Measurements from ENCODE around the gene INSC. TPM values are rescaled to one million over a fixed set of nuclear protein-coding genes. Genes with fewer than 3 reads are reported as not detected.
A peak's percentile ranks its signal among the peaks of the same experiment; 100 is the strongest.

INSC gene
- total and polyA plus RNA-seq, 9 of the 15 experiments (the other 6 are each of a cell fraction or from before 2014, with no cell fraction given): not detected

DNA sequence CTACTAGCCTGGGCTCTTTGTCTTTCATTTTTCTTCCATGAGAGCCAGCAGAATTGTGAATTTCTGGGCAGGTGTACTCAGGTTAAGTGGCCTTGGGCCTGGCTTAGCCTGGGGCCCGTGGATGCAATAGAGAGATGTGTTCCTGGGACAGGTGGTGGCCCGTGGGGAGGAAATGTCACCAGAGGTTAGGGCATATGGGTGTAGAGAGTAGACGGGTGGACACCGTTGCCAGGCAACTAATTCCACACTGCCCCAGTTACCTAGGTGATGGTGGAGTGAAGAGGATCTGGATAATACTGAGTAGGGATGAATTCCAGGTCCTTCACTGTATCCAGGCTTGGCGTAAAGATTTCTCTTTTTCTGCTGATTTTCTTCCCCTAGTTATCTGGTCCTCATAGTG, 175.0 kb downstream of the INSC start:
- DNase-seq (ENCODE audit: extremely low read depth in 1 of 4, low spot score in 3 of 4) (no peak), ATAC-seq (no peak), FAIRE-seq (no peak)
- POLR2A ChIA-PET: no interaction called here
- H3K27ac ChIP-seq (ENCODE audit: extremely low read depth, low read depth, low read length): no peak overlapping the region
- H3K9me1 ChIP-seq (ENCODE audit: control insufficient read depth, insufficient read depth, low read length): no peaks in the 10 kb centered on the region
- no peaks in the 10 kb centered on the region for H3K27me3 ChIP-seq (ENCODE audit: control insufficient read depth in 2 of 2, insufficient read depth in 2 of 2, low read length in 2 of 2)
- in situ Hi-C loops (cut with MboI) (no loop called here), intact Hi-C loops (cut with micrococcal nuclease) (no loop called here)
- H3K36me3 ChIP-seq (ENCODE audit: control insufficient read depth, insufficient read depth, low read length): no peaks in the 10 kb centered on the region
- no peak for TF ChIP-seq ZNF699 (CRISPR knock-in tag; IDR thresholded peaks at IDR 0.05; ENCODE audit: insufficient replicate concordance)
- TF ChIP-seq RBBP5 (IDR thresholded peaks at IDR 0.05; ENCODE audit: borderline replicate concordance, insufficient read depth, low read length, poor library complexity, severe bottlenecking): no peak
- TF ChIP-seq SNRNP70 (optimal IDR thresholded peaks at IDR 0.05; ENCODE audit: low read depth, low read length): no peak
- peak; percentile 34; the same call in 1 of the 2 replicates for TF ChIP-seq RFX1 (IDR thresholded peaks at IDR 0.05)
- no peak for TF ChIP-seq RUNX1 (IDR thresholded peaks at IDR 0.05; ENCODE audit: low read depth)
- no peak for TF ChIP-seq ZKSCAN8 (CRISPR knock-in tag; IDR thresholded peaks at IDR 0.05)
- no peak overlapping the region for H3K4me2 ChIP-seq (ENCODE audit: insufficient read depth, low read length)
- no peaks in the 10 kb centered on the region for H3K9me3 ChIP-seq (replicated peaks; ENCODE audit: control insufficient read depth, insufficient read depth, low read depth, low read length)
- no peaks in the 10 kb centered on the region for H4K20me1 ChIP-seq (replicated peaks; ENCODE audit: control insufficient read depth, insufficient read depth, low read length)
- H3K4me1 ChIP-seq (replicated peaks in 1 of 2; ENCODE audit: control insufficient read depth in 2 of 2, insufficient read depth in 2 of 2, low read length in 2 of 2): no peaks in the 10 kb centered on the region
- H3K9ac ChIP-seq (ENCODE audit: insufficient read depth in 1 of 2, low read depth in 2 of 2, low read length in 2 of 2): no peak overlapping the region
- H3K4me3 ChIP-seq: no peak overlapping the region
- CTCF ChIA-PET (ENCODE audit: low intra/inter-chr PET ratio): no interaction called here
- H2AFZ ChIP-seq (ENCODE audit: low read depth, low read length): no peak overlapping the region
- no TSS peak for BruUV-seq (replicated peaks)
- 0% methylated on average over 5 of the region's 5 CpGs for WGBS (ENCODE audit: insufficient coverage, low coverage, missing lambda C conversion rate)
- H3K79me2 ChIP-seq (ENCODE audit: control insufficient read depth, insufficient read depth, low read length): no peaks in the 10 kb centered on the region

DNA sequence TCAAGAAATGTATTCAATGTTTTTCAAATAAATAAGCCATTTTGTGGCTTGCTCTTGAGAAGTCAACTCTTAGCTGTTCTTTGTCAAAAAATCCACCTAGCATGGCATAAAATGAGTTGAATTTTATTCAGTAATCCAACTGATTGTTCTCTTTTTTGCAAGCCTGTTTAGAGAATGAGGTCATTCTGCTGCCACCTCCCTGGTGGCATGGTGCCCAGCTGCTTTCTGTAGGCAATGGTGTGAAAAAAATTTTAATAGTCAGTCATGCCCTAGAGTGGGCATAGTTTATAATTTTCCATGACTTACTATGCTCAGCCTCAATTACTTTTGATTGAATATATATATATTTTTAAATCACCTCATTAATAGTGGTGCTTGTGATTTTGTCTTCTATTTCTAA, 177.2 kb downstream of the INSC start:
- Histone ChIP-seq H3K9me1 (ENCODE audit: control insufficient read depth, insufficient read depth, low read length) (no peaks in the 10 kb centered on the region), H3K79me2 (ENCODE audit: control insufficient read depth, insufficient read depth, low read length) (no peaks in the 10 kb centered on the region), H3K9me3 (replicated peaks; ENCODE audit: control insufficient read depth, insufficient read depth, low read depth, low read length) (no peaks in the 10 kb centered on the region), H3K4me2 (ENCODE audit: insufficient read depth, low read length) (no peak overlapping the region), H3K4me1 (replicated peaks in 1 of 2; ENCODE audit: control insufficient read depth in 2 of 2, insufficient read depth in 2 of 2, low read length in 2 of 2) (no peaks in the 10 kb centered on the region), H2AFZ (ENCODE audit: low read depth, low read length) (no peak overlapping the region), H3K9ac (ENCODE audit: insufficient read depth in 1 of 2, low read depth in 2 of 2, low read length in 2 of 2) (no peak overlapping the region), H4K20me1 (replicated peaks; ENCODE audit: control insufficient read depth, insufficient read depth, low read length) (no peaks in the 10 kb centered on the region), H3K27ac (ENCODE audit: extremely low read depth, low read depth, low read length) (no peak overlapping the region), H3K4me3 (no peak overlapping the region), H3K27me3 (ENCODE audit: control insufficient read depth in 2 of 2, insufficient read depth in 2 of 2, low read length in 2 of 2) (no peaks in the 10 kb centered on the region; a peak in 1 of 5 replicates), H3K36me3 (ENCODE audit: control insufficient read depth, insufficient read depth, low read length) (no peaks in the 10 kb centered on the region)
- BruUV-seq (replicated peaks): no TSS peak
- intact Hi-C loops (cut with micrococcal nuclease): no loop called here
- DNase-seq (ENCODE audit: extremely low read depth in 1 of 4, low spot score in 3 of 4) (no peak), ATAC-seq (no peak), FAIRE-seq (no peak)
- POLR2A ChIA-PET: no interaction called here
- CTCF ChIA-PET (ENCODE audit: low intra/inter-chr PET ratio): no interaction called here
- in situ Hi-C loops (cut with MboI): no loop called here
- no peak for TF ChIP-seq MAFF (IDR thresholded peaks at IDR 0.05; ENCODE audit: low read length)
- no peak for TF ChIP-seq ZNF239 (CRISPR knock-in tag; IDR thresholded peaks at IDR 0.05)
- no peak for TF ChIP-seq TAL1 (IDR thresholded peaks at IDR 0.05)
- TF ChIP-seq, protein P1, sequence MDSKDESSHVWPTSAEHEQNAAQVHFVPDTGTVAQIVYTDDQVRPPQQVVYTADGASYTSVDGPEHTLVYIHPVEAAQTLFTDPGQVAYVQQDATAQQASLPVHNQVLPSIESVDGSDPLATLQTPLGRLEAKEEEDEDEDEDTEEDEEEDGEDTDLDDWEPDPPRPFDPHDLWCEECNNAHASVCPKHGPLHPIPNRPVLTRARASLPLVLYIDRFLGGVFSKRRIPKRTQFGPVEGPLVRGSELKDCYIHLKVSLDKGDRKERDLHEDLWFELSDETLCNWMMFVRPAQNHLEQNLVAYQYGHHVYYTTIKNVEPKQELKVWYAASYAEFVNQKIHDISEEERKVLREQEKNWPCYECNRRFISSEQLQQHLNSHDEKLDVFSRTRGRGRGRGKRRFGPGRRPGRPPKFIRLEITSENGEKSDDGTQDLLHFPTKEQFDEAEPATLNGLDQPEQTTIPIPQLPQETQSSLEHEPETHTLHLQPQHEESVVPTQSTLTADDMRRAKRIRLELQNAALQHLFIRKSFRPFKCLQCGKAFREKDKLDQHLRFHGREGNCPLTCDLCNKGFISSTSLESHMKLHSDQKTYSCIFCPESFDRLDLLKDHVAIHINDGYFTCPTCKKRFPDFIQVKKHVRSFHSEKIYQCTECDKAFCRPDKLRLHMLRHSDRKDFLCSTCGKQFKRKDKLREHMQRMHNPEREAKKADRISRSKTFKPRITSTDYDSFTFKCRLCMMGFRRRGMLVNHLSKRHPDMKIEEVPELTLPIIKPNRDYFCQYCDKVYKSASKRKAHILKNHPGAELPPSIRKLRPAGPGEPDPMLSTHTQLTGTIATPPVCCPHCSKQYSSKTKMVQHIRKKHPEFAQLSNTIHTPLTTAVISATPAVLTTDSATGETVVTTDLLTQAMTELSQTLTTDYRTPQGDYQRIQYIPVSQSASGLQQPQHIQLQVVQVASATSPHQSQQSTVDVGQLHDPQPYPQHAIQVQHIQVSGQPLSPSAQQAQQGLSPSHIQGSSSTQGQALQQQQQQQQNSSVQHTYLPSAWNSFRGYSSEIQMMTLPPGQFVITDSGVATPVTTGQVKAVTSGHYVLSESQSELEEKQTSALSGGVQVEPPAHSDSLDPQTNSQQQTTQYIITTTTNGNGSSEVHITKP (IDR thresholded peaks at IDR 0.05; ENCODE audit: partially characterized antibody): no peak
- no peak for TF ChIP-seq RBM25 (IDR thresholded peaks at IDR 0.05; ENCODE audit: low read depth, low read length, severe bottlenecking)
- TF ChIP-seq, protein P2, sequence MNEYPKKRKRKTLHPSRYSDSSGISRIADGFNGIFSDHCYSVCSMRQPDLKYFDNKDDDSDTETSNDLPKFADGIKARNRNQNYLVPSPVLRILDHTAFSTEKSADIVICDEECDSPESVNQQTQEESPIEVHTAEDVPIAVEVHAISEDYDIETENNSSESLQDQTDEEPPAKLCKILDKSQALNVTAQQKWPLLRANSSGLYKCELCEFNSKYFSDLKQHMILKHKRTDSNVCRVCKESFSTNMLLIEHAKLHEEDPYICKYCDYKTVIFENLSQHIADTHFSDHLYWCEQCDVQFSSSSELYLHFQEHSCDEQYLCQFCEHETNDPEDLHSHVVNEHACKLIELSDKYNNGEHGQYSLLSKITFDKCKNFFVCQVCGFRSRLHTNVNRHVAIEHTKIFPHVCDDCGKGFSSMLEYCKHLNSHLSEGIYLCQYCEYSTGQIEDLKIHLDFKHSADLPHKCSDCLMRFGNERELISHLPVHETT (CRISPR knock-in tag; conservative IDR thresholded peaks at IDR 0.05 in 1 of 2, IDR thresholded peaks at IDR 0.05 in 1 of 2): no peak
- TF ChIP-seq SAFB (IDR thresholded peaks at IDR 0.05; ENCODE audit: borderline replicate concordance, low read depth, low read length): no peak
